WI38 (cell line): ENCODE measurements around the gene SMO.

Experiments used
- H3K4me3 ChIP-seq: 2 replicates; pipeline ENCODE4 v1.5.1; 2011; ENCODE audit warnings: low read depth, mild to moderate bottlenecking, control low read depth, low read length
- CTCF ChIP-seq: IDR thresholded peaks from 2 replicates; pipeline ENCODE4 v1.5.1; 2012; ENCODE audit warnings: low read depth, mild to moderate bottlenecking, control low read depth, low read length

Gene SMO

GRCh38 chr7:129227646-129228578, 39.5 kb downstream of the SMO start:
- TF ChIP-seq CTCF = no peak

GRCh38 chr7:129228633-129229032, 40.2 kb downstream of the SMO start:
- H3K4me3 ChIP-seq = no peak overlapping the region
- TF ChIP-seq CTCF = no peak

More at GRCh38 chr7:129227646-129228578, 39.5 kb downstream of the SMO start:
- no peak overlapping the region for H3K4me3 ChIP-seq

- TF ChIP-seq CTCF = no peak
- no peak overlapping the region for H3K4me3 ChIP-seq
These were observed 43.2 kb downstream of the SMO start for GRCh38 chr7:129231666-129232065.

DNA sequence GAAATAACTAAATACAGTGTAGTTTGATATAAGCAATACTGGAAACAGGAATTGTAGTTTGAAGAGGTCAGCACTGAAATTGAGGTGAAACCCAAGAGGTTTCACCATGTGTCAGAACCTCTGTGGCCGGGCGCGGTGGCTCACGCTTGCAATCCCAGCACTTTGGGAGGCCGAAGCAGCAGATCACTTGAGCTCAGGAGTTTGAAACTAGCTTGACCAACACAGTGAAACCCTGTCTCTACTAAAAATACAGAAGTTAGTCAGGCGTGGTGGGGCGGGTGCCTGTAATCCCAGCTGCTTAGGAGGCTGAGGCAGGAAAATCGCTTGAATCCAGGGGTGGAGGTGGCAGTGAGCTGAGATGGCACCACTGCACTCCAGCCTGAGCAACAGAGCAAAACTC, 50.1 kb downstream of the SMO start:
- no peak for TF ChIP-seq CTCF

GRCh38 chr7:129240119-129240820, 51.8 kb downstream of the SMO start:
- no peak overlapping the region for H3K4me3 ChIP-seq
- no peak for TF ChIP-seq CTCF

More for the DNA sequence above, 50.1 kb downstream of the SMO start:
- no peak overlapping the region for H3K4me3 ChIP-seq

GRCh38 chr7:129244220-129244619, 55.8 kb downstream of the SMO start:
- TF ChIP-seq CTCF = no peak
- H3K4me3 ChIP-seq = no peak overlapping the region

- H3K4me3 ChIP-seq = no peak overlapping the region
- TF ChIP-seq CTCF = no peak
These were observed 57.1 kb downstream of the SMO start for GRCh38 chr7:129245533-129245932.
